CD1c-positive myeloid dendritic cell (primary cell): ENCODE data around the gene NYAP2.

Source experiments
- DNase-seq: peaks from one replicate; pipeline ENCODE4 v3.0.0-alpha.2; 2016; ENCODE audit errors: extremely low spot score

NYAP2 gene

GRCh38 chr2:225630824-225631533, 231.5 kb downstream of the NYAP2 start:
- no peak for DNase-seq

DNA sequence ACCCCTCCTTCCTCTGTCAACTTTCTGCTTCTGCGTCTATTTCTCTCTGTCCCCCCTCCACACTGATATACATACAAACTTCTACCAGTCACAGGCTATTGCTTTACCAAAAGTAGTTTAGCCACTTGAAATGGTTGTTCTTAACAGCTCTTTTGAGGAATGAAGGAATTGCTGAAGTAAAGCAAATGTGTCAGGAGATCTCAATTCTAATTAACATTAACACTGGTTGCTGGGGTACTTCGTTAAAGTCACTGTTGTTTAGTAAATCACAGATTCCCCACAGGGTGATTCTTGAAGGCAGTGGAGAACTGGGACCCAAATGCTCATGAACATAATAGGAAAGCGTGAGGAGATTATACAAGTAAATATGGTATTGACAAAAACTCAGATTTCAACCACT, 232.8 kb downstream of the NYAP2 start:
- DNase-seq: no peak

- no peak for DNase-seq
Measured at GRCh38 chr2:225636558-225636957, 237.0 kb downstream of the NYAP2 start.

GRCh38 chr2:225637259-225637658, 237.7 kb downstream of the NYAP2 start:
- no peak for DNase-seq

GRCh38 chr2:225640550-225640949, 241.0 kb downstream of the NYAP2 start:
- no peak for DNase-seq

GRCh38 chr2:225649274-225649673, 249.8 kb downstream of the NYAP2 start:
- DNase-seq: no peak

DNA sequence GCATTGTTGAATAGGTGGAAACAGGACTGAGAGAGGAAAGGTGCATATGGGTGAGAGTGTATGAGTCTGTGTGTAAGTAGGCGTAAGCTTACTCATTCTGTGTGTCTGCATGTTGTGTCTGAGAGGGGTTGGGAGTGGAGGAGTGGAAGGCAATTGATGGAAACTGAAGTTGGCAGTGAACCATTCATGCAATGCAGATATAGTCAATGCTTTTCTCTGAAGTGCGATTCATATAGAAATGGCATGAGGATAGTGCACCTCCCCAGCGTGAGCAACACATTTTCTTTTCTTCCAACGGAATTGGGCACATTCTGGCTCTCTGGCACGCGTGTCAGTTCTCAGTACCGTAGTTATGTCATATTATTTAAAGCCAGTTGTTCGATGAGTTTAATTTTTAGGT, 250.5 kb downstream of the NYAP2 start:
- DNase-seq: no peak

DNA sequence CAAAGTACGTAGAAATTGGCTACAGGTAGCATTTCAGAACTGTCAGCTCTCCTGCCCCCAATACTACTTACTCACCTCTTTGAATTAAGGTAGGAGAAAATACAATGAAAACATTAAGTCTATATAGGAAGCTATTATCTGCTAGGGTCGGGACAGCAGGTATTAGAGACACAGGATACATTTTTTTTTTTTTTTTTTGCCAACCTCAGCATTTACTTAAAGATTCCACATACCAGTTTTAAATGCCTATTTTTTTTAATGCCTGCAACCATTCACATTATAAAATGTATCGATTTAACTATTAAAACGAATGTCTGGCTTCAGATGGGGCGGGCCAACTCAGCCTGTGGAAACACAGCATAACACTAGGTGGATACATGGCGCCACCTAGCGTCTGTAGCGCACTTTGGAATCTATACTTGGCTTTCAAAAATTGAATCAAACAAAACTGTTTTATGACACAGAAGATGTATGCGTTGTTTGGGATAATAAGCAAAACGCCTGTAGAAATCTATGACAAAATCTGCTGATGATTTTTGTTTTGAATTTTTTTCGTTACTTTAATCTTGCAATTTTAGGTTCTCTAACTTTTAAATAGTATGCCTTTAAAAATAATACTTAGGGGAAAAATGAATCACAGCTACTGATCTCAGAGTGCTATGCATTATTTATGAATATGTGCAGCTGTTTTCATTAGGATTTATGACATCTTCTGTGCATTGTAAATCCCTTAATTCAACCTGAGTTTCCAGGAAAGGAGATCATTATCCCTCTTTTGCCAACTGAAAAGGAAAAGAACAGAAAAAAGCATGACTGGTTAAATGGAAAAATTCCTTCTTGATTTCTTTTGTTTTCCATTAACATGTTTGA, 261.0 kb downstream of the NYAP2 start:
- peak; percentile 74 for DNase-seq

- no peak for DNase-seq
Measured at GRCh38 chr2:225662101-225662500, 262.6 kb downstream of the NYAP2 start.

DNA sequence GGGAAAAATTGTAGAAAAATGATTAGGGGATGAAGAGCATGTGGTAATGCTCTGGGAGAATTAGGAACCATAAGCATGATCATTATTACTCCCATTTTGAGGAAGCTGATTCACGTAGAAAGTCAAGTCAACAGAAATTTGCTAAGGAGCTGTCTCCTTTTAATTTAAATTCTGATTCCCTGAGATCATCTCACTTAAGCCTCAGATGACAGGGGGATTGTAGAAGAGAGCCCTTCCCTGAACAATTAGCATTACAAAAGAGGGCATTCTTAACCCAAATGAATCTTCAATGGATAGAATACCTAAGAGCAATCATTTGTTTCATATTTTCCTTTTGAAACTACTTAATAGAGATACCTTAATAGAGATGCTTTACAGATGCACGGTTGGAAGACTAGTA, 267.9 kb downstream of the NYAP2 start:
- no peak for DNase-seq

DNA sequence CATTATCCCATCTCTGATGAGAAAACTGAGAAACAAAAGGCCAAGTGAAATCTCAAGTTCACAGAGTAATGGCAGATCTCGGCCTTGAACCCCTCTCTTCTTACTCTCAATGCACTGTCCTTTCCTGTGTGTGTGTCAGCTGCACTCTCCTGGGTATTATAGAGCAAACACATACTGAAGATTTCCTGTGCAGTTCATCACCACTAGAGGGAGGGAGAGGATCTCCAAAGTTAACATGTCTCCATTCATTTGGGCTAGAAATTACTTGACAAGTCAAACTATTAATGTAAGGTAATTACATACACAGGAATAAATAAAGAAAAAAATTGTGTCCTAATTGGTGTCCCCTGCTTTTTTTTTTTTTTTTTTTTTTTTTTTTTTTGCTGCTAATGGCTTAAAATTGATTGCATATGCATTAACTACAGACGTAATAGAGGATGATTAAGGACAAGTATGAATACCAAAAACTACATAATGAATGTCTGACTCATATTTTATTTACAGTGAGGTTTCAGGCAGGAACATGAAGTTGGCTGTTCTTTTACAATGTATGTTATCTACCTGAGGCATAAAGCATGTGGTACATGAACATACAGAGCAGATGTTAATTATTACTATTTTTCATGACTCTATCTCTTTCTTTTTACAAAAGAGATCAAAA, 269.2 kb downstream of the NYAP2 start:
- DNase-seq: peak; percentile 59

GRCh38 chr2:225670111-225670974, 270.8 kb downstream of the NYAP2 start:
- DNase-seq: peak; percentile 12

GRCh38 chr2:225678792-225679191, 279.3 kb downstream of the NYAP2 start:
- DNase-seq: no peak

GRCh38 chr2:225683258-225683657, 283.7 kb downstream of the NYAP2 start:
- no peak for DNase-seq

DNA sequence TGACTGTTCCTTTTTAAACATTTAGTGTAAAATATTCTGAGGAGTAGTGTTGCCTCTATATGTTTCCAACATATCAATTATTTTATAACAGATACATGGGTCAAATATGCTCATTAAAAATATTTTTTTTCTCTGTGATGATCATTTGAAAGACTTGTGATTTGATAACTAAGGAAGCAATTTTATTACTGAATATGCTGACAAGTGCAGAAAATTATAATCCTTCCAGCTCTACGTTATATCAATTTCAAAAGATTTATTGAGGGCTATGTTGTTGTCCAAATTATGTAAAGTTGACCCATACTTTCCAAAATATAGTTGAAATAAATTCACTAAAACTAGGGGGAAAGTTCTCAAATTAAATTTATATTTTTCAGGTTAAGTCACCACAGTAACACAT, 290.6 kb downstream of the NYAP2 start:
- no peak for DNase-seq

- no peak for DNase-seq
Measured at GRCh38 chr2:225691711-225692110, 292.2 kb downstream of the NYAP2 start.

DNA sequence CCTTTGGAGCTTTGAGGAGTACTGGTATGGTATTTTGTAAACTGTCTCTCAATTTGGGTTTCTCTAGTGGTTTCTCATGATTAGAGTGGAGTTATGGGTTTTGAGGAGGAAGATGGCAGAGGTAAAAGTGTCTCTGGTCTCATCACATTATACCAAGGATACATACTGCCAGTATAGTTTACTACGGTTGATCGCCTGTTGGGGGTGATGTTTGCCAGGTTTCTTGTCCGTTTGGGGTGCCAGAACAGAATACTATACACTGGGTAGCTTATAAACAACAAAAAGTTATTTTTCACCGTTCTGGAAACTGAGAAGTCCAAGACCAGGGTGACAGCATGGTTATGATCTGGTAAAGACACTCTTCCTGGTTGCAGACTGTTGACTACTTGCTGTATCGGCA, 293.7 kb downstream of the NYAP2 start:
- DNase-seq: no peak

DNA sequence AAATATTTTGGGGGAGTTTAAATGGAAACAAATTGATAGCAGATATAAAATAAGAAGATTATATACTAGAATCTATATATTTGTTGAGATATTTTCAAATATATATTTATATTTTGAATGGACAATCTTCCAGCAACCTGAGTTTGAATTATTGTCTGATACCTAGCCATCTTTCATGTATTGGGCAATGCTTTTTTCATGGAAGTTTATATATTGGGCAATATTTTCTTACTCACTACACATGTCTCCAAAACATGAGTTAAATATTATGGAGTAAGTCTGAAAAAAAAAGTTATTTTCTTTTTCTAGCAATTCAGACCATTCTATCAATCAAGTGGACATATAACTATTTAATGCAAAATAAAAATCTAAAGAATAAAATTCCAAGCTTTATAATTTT, 295.2 kb downstream of the NYAP2 start:
- no peak for DNase-seq

DNA sequence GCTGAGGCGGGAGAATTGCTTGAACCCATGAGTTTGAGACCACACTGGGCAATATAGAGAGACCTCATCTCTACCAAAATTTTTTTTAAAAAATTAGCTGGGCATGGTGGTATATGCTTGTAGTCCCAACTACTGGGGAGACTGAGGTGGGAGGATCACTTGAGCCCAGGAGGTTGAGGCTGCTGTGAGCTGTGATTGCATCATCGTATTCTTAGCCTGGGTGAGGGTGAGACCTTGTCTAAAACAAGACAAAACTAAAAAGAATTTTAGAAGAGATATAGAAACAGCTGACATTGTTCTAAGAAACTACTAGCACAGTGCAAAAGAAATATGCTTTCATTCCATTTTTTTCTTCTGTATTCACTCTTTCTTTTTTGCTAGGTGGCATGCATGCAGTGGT, 298.4 kb downstream of the NYAP2 start:
- no peak for DNase-seq
